Mucosa of stomach (tissue), 1 donor: ENCODE results near the gene CLECL1.
"Not testable (repeated sequence)": the region's sequence is repeated elsewhere in the genome, so short reads cannot be mapped to it uniquely, and the experiment has no call there.

Source experiments
- H3K27me3 ChIP-seq: one replicate; pipeline ENCODE4 v1.7.0; 2013; ENCODE audit warnings: mild to moderate bottlenecking, low read length; ENCODE audit not compliant: control insufficient read depth, insufficient read depth
- H3K36me3 ChIP-seq: one replicate; pipeline ENCODE4 v1.7.0; 2013; ENCODE audit warnings: low read length; ENCODE audit not compliant: control insufficient read depth, insufficient read depth
- H3K4me1 ChIP-seq: one replicate; pipeline ENCODE4 v1.7.0; 2013; ENCODE audit warnings: mild to moderate bottlenecking, low read length; ENCODE audit not compliant: control insufficient read depth, insufficient read depth
- H3K4me3 ChIP-seq: one replicate; pipeline ENCODE4 v1.7.0; 2013; ENCODE audit warnings: low read length
- H3K9ac ChIP-seq: one replicate; pipeline ENCODE4 v1.7.0; 2013; ENCODE audit warnings: mild to moderate bottlenecking, low read length, moderate library complexity
- H3K9me3 ChIP-seq: one replicate; pipeline ENCODE4 v1.7.0; 2013; ENCODE audit warnings: mild to moderate bottlenecking, low read length, moderate library complexity; ENCODE audit not compliant: control insufficient read depth
- donor health status: Pancreatic carcinoma.

CLECL1 gene

DNA sequence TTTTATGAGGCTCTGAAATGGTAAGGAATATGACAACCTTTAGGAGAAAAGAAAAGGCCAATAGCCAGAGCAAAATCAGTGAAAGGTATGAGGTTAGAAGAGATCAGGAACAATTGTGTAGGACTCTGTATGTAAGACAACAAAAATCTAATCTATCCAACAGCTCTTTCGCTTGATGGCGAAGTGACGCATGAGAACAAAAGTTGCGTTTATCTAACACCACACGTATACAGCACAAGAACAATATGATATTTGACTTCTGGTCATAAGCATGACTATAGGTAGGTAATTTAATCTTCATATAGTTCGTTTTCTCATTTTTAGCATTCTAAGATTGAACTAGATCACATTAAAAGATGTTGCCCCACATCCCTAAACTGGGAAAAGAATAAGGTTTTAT is 1.5 kb downstream of the CLECL1 start:
- no peak overlapping the region for H3K4me3 ChIP-seq
- no peaks in the 10 kb centered on the region for H3K4me1 ChIP-seq

DNA sequence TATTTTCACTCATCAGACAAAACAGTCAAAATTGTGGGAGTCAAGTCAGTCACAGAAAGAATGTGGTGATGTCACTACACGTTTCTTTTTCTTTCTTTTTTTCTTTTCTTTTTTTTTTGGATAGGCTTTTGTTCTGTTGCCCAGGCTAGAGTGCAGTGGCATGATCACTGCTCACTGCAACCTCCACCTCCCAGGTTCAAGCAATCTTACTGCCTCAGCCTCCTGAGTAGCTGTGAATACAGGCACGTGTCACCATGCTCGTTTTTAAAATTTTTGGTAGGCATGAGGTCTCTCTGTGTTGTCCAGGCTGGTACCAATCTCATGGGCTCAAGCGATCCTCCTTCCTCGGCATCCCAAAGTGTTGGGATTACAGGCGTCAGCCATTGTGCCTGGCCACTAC is 2.3 kb downstream of the CLECL1 start:
- no peak overlapping the region for H3K4me3 ChIP-seq
- no peak overlapping the region for H3K9ac ChIP-seq
- no peaks in the 10 kb centered on the region for H3K27me3 ChIP-seq
- H3K36me3 ChIP-seq, result no peaks in the 10 kb centered on the region
- no peaks in the 10 kb centered on the region for H3K4me1 ChIP-seq
- H3K9me3 ChIP-seq, result no peaks in the 10 kb centered on the region

More for the DNA sequence above, 1.5 kb downstream of the CLECL1 start:
- Histone ChIP-seq H3K9me3 (no peaks in the 10 kb centered on the region), H3K27me3 (no peaks in the 10 kb centered on the region), H3K9ac (no peak overlapping the region), H3K36me3 (no peaks in the 10 kb centered on the region)

DNA sequence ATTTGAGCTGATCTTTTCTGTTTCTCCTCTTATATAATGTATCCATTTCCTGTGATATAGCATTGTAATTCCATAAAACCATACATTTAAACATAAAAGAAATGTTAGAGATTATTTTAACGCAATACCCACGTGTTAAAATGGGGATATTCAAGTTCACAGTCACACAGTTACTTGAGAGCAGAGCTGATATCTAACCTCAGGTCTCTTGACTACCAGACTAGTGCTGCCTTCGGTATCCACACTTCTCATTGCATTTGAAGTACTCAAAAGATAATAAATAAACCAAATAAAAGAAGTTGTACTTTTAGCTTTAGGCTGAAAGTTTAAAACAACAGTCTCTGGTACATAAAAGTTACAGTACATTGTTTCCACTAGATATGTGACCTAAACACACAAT is 2.9 kb downstream of the CLECL1 start:
- Histone ChIP-seq H3K9me3 (no peaks in the 10 kb centered on the region), H3K9ac (no peak overlapping the region), H3K27me3 (no peaks in the 10 kb centered on the region), H3K36me3 (no peaks in the 10 kb centered on the region), H3K4me1 (no peaks in the 10 kb centered on the region), H3K4me3 (no peak overlapping the region)

DNA sequence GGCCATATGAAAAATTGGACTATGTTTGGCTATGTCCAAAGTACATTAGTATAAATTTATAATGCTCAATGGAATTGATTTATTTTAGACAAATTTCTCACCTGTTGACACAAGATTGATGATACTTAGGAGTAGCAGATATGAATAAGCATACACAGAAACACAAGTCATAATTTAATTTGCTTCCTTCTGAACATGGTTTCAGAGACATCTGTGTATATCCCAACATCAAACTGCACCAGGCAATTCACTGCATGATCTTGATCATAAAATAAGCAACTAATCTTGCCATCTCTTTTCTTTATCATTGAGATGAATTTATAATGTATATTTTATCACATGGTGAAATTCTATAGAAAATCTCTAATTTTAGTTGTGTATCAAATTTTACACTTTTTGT is 3.8 kb downstream of the CLECL1 start:
- Histone ChIP-seq H3K4me3 (no peak overlapping the region), H3K9ac (no peak overlapping the region), H3K9me3 (no peaks in the 10 kb centered on the region), H3K4me1 (no peaks in the 10 kb centered on the region), H3K27me3 (no peaks in the 10 kb centered on the region), H3K36me3 (no peaks in the 10 kb centered on the region)

DNA sequence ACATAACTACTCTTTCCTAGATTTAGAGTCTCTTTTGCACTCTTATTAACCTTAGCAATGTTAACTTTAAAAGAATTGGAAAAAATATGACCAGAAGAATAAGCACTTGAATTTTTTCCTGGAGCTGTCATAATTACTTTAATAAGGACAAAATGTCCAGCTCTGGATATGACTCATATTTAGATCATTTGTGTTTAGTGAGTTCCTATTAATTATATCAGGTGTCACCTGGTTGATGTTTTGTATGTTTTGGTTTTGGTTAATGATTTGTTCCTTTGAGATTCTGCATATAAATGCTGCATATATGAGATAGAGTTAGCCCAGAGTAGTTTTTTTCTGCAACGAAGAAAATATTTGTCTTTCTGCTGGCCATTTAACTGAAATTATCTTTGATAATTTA is 5.1 kb downstream of the CLECL1 start:
- Histone ChIP-seq H3K9me3 (no peaks in the 10 kb centered on the region), H3K27me3 (no peaks in the 10 kb centered on the region), H3K9ac (no peak overlapping the region), H3K4me1 (no peaks in the 10 kb centered on the region), H3K36me3 (no peaks in the 10 kb centered on the region), H3K4me3 (no peak overlapping the region)

DNA sequence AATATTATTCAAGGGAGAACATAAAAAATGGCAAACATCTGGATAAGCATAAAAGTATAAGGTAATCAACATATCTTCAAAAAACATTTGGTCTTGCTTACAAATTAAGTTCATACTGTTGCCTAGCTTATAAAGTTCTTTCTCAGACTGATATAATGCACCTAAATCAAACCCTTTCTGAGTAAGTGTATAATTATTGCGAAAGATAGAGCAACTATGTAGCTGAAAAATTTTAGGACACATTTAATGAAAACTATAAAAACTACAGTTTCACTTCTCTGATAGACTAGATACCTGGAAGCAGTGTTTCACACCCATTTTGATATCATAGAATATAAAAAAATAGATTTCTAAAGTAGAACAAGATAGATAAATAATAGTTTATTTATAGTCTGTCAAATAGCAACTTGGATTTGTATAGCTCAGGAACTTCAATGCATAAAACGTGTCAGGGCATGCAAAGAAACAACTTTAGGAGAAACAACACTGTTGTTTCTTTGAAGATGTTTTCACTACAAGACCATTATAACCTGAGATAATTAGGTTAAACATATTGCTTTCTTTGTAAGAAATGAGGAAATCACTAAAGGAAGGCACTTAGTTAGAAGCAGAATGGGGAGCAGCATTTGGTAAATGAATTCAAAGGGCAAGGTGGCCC is 7.6 kb downstream of the CLECL1 start:
- H3K36me3 ChIP-seq, result no peaks in the 10 kb centered on the region
- H3K27me3 ChIP-seq, result no peaks in the 10 kb centered on the region
- no peaks in the 10 kb centered on the region for H3K4me1 ChIP-seq
- H3K4me3 ChIP-seq, result no peak overlapping the region
- no peaks in the 10 kb centered on the region for H3K9me3 ChIP-seq
- no peak overlapping the region for H3K9ac ChIP-seq

DNA sequence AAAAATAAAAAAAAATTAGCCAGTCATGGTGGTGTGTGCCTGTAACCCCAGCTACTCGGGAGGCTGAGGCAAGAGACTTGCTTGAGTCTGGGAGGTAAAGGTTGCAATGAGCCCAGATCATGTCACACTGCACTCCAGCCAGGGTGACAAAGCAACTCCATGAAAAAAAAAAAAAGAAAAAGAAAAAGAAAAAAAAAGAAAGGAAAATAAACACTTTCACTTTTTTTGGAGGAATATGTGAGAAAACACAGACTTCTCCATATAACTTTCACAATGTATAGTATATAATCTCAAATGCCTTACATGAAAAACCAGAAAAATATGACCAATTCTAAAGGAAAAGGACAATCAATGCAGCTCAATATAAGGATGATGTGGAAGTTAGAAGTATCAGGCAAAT is 8.9 kb downstream of the CLECL1 start:
- H3K36me3 ChIP-seq, result no peaks in the 10 kb centered on the region
- no peaks in the 10 kb centered on the region for H3K4me1 ChIP-seq
- H3K9me3 ChIP-seq, result no peaks in the 10 kb centered on the region
- H3K9ac ChIP-seq, result no peak overlapping the region
- H3K4me3 ChIP-seq, result no peak overlapping the region
- H3K27me3 ChIP-seq, result no peaks in the 10 kb centered on the region

DNA sequence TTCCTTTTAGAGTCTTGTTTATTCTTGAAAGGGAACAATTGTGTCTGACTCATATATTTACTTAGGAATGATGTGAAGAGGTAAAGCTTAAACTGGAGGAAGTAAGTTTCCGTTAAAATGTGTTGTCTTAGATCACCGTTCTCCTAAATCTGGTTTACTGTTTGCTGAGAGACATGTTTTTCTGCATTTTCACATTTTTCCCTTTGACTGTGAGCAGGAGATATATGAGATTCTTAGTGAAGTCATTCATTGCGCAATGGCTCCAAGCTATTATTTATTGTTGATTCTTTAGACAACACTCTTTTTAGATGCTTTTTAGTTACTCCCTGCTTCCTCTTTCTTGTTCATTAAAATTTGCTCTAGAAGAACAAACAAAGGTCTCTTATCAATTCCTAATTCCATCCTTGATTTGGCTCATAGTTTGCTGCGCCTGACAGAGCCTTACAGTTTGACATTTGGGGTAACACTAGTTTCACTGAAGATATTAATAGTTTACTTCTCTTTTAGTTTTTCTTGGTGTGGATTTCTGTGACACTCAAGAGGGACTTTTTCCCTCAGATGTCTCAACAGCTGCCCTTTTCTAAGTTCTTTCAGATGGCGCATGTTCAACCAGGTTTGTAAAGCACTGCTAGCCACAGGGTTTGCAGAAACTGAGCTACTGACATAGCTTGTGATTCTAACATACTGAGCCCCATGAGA is 11.4 kb downstream of the CLECL1 start:
- Histone ChIP-seq H3K36me3 (no peaks in the 10 kb centered on the region), H3K4me3 (no peak overlapping the region), H3K4me1 (no peaks in the 10 kb centered on the region), H3K9me3 (no peaks in the 10 kb centered on the region), H3K27me3 (no peaks in the 10 kb centered on the region), H3K9ac (no peak overlapping the region)

DNA sequence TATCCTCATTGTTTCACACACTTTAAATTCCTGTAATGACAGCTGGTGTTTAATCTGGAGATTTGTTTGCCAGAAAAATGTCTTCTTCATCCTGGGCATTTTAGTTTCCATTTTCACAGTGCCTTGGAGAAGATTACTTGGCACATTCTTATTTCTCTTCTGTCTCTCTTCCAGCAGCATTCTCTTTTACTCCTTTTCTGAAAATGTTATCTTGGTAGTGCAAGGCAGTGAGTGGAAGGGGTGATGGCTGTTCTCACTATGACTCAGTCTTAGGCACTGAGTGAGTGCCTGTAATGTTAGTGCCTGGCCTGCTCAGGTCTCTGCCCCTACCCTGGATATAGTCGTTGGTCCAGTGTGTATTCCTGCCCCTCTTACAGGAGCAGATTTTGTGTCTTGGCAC is 13.1 kb downstream of the CLECL1 start:
- no peaks in the 10 kb centered on the region for H3K27me3 ChIP-seq
- no peak overlapping the region for H3K9ac ChIP-seq
- no peaks in the 10 kb centered on the region for H3K36me3 ChIP-seq
- H3K4me3 ChIP-seq, result no peak overlapping the region
- H3K4me1 ChIP-seq, result no peaks in the 10 kb centered on the region
- no peaks in the 10 kb centered on the region for H3K9me3 ChIP-seq

DNA sequence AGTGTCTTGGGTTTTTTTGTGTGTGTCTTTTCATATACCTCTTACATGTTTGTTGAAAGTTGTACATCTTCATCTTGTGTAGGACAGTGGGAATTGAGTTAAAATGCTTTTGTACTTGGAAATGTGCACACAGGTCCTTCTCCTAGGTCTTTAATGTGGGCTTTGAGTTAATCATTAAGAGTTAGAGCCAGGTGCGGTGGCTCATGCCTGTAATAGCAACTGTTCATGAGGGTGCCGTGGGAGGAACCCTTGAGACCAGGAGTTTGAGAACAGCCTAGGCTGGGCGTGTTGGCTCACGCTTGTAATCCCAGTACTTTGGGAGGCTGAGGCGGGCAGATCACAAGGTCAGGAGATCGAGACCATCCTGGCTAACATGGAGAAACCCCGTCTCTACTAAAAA is 13.9 kb downstream of the CLECL1 start:
- H3K9ac ChIP-seq, result no peak overlapping the region
- no peaks in the 10 kb centered on the region for H3K4me1 ChIP-seq
- H3K27me3 ChIP-seq, result no peaks in the 10 kb centered on the region
- no peaks in the 10 kb centered on the region for H3K9me3 ChIP-seq
- H3K4me3 ChIP-seq, result no peak overlapping the region
- H3K36me3 ChIP-seq, result no peaks in the 10 kb centered on the region

DNA sequence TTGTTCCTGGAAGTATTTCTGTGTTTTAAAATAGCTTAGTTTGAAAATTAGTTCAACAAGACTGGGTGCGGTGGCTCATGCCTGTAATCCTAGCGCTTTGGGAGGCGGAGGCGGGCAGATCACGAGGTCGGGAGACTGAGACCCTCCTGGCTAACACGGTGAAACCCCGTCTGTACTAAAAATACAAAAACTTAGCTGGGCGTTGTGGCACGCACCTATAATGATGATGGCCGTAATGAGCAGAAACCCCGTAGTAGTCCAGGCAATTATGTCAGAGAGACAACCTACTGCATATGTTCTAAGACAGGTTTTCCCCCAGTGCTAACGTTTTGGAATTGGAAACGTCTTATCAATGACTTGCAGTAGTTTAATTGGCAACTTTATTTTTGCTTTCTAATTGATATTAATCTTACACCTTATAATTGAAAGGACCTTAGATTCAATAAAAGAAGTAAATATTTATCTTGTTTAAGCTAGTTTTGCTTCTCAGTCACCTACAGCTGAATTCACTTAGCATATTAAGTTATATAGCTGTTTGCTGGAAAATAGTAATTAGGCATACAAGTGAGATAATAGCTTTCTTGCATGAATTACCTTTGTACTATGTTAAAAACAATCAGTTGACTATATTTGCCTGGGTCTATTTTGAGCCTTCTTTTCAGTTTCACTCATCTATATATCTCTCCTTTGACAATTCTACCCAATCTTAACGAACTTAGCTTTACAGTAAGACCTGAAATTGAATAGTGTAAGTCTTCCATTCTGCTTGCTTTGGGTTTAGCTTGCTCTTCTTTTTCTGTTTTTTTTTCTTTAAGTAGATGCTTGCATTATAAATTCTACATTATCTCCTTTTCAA is 15.6 kb downstream of the CLECL1 start:
- Histone ChIP-seq H3K4me3 (no peak overlapping the region), H3K27me3 (no peaks in the 10 kb centered on the region), H3K9ac (no peak overlapping the region), H3K9me3 (no peaks in the 10 kb centered on the region), H3K4me1 (no peaks in the 10 kb centered on the region), H3K36me3 (no peaks in the 10 kb centered on the region)

DNA sequence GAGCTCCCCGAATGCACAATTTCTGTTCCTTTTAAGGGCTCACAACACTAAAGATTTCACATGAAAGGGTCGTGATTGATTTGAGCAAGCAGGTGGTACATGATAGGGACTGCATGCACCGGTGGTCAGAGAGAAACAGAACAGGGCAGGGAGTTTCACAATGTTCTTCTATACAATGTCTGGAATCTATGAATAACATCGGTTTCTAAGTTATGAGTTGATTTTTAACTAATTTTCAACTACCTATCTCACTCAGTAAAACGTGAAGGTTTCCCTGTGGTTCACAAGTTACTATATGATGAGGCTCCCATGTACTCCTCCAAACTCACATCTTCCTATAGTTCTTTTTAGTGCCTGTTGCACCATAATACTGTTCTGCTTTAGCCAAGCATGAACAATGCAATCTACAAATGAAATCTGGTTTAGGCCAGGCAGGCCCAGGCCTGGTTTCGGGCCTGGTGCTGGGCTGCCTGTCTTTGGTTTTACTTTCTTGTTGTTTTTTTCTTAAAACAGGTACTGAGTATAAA is 19.8 kb downstream of the CLECL1 start:
- H3K36me3 ChIP-seq, H3K4me3 ChIP-seq, H3K9me3 ChIP-seq, H3K4me1 ChIP-seq, H3K27me3 ChIP-seq, H3K9ac ChIP-seq: not testable (repeated sequence)
